ENCODE measurements around the gene OR52K1.
"Not testable (repeated sequence)": the region's sequence is repeated elsewhere in the genome, so short reads cannot be mapped to it uniquely, and the experiment has no call there.

OR52K1 gene

GRCh38 chr11:4466131-4466870 is 16.1 kb upstream of the OR52K1 start:
- Mint-ChIP-seq H3K27ac (no peak overlapping the region), H3K27me3 (no peaks in the 10 kb centered on the region), H3K4me3 (no peak overlapping the region), H3K9me3 (peaks cover 41% of the 10 kb centered on the region), H3K4me1 (ENCODE audit: low read depth) (peaks cover 46% of the 10 kb centered on the region), H3K36me3 (ENCODE audit: low read depth) (peaks cover 14% of the 10 kb centered on the region)
- intact Hi-C loops (cut with micrococcal nuclease) = no loop called here

DNA sequence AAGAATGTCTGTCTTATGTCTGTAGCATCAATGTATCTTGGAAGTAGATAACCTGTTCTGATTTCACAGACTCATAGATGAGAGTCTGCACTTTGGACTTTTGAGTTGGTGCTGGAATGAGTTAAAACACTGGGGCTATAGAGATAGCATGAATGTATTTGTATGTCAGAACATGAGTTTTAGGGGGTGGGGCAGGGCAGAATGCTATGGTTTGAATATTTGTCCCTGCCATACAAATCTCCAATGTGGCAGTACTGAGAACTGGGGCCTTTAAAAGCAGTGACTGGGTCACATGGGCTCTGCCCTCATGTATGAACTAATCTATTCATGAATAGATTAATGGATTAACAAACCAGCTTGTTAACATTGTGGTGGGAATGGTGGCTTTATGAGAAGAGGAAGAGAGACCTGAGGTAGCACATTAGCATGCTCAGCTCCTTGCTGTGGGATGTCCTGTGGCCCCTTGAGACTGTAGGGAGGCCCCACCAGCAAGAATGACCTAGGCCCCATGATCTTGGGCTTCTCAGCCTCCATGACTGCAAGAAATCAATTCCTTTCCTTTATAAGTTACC is 15.5 kb upstream of the OR52K1 start:
- peaks cover 36% of the 10 kb centered on the region for H3K9me3 Mint-ChIP-seq
- no peak overlapping the region for H3K27ac Mint-ChIP-seq
- no peaks in the 10 kb centered on the region for H3K27me3 Mint-ChIP-seq
- H3K4me1 Mint-ChIP-seq (ENCODE audit: low read depth) = peaks cover 50% of the 10 kb centered on the region
- H3K36me3 Mint-ChIP-seq (ENCODE audit: low read depth) = peaks cover 14% of the 10 kb centered on the region
- intact Hi-C loops (cut with micrococcal nuclease) = no loop called here
- H3K4me3 Mint-ChIP-seq = no peak overlapping the region

GRCh38 chr11:4467811-4468606 is 14.4 kb upstream of the OR52K1 start:
- peaks cover 50% of the 10 kb centered on the region for H3K4me1 Mint-ChIP-seq (ENCODE audit: low read depth)
- H3K36me3 Mint-ChIP-seq (ENCODE audit: low read depth) = peaks cover 14% of the 10 kb centered on the region
- H3K9me3 Mint-ChIP-seq = peaks cover 25% of the 10 kb centered on the region
- peak overlapping the region; percentile 35 for H3K27ac Mint-ChIP-seq
- intact Hi-C loops (cut with micrococcal nuclease) = no loop called here
- H3K4me3 Mint-ChIP-seq = no peak overlapping the region
- no peaks in the 10 kb centered on the region for H3K27me3 Mint-ChIP-seq

- Mint-ChIP-seq H3K4me3 (no peak overlapping the region), H3K27ac (no peak overlapping the region), H3K4me1 (ENCODE audit: low read depth) (peaks cover 29% of the 10 kb centered on the region), H3K27me3 (no peaks in the 10 kb centered on the region), H3K36me3 (ENCODE audit: low read depth) (peaks cover 9% of the 10 kb centered on the region), H3K9me3 (no peaks in the 10 kb centered on the region)
- intact Hi-C loops (cut with micrococcal nuclease) = no loop called here
Observed at GRCh38 chr11:4479644-4480043, 2.8 kb upstream of the OR52K1 start.

GRCh38 chr11:4480577-4481239 is 1.7 kb upstream of the OR52K1 start:
- Mint-ChIP-seq H3K4me3 (no peak overlapping the region), H3K4me1 (ENCODE audit: low read depth) (peaks cover 29% of the 10 kb centered on the region), H3K27me3 (no peaks in the 10 kb centered on the region), H3K27ac (peak overlapping the region; percentile 22), H3K36me3 (ENCODE audit: low read depth) (no peaks in the 10 kb centered on the region), H3K9me3 (no peaks in the 10 kb centered on the region)
- intact Hi-C loops (cut with micrococcal nuclease) = no loop called here

DNA sequence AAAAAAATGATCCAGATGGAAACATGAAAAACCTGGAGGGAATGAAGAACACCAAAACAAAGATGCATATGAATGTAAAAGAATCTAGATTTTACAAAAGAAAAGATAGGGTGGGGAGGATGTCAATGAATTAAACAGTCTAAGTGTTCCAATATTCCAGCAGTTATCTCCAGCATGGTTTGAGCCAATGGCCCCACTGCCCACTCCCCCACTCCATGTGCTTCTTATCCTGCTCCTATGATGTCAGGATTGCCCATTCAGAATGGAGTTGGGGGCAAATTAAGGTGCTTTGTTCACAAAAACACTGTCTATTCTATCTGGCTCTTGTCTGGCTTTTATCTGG is 1.2 kb upstream of the OR52K1 start:
- no peak overlapping the region for H3K4me3 Mint-ChIP-seq
- peaks cover 29% of the 10 kb centered on the region for H3K4me1 Mint-ChIP-seq (ENCODE audit: low read depth)
- intact Hi-C loops (cut with micrococcal nuclease) = no loop called here
- H3K9me3 Mint-ChIP-seq = no peaks in the 10 kb centered on the region
- no peaks in the 10 kb centered on the region for H3K27me3 Mint-ChIP-seq
- H3K27ac Mint-ChIP-seq = no peak overlapping the region
- no peaks in the 10 kb centered on the region for H3K36me3 Mint-ChIP-seq (ENCODE audit: low read depth)

- Mint-ChIP-seq H3K9me3 (peaks cover 6% of the 10 kb centered on the region), H3K4me1 (ENCODE audit: low read depth) (peaks cover 35% of the 10 kb centered on the region), H3K36me3 (ENCODE audit: low read depth) (no peaks in the 10 kb centered on the region), H3K27me3 (no peaks in the 10 kb centered on the region), H3K27ac (no peak overlapping the region), H3K4me3 (no peak overlapping the region)
- intact Hi-C loops (cut with micrococcal nuclease) = no loop called here
Observed at GRCh38 chr11:4484310-4484709, 1.9 kb downstream of the OR52K1 start.

DNA sequence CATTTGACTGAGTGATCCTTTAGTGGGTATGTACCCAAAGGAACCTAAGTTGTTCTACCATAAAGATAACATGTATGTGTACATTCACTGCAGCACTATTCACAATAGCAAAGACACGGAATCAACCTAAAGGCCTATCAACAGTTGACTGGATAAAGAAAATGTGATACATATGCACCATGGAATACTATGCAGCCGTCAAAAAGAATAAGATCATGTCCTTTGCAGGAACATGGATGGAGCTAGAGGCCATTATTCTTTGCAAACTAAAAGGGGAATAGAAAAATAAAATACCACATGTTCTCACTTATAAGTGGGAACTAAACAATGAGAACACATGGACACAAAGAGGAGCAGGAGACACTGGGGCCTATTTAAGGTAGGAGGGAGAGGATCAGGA is 9.0 kb downstream of the OR52K1 start:
- H3K27me3 Mint-ChIP-seq; H3K4me3 Mint-ChIP-seq; H3K27ac Mint-ChIP-seq; H3K36me3 Mint-ChIP-seq (ENCODE audit: low read depth): not testable (repeated sequence)
- Mint-ChIP-seq H3K4me1 (ENCODE audit: low read depth) (peaks cover 17% of the 10 kb centered on the region), H3K9me3 (peaks cover 17% of the 10 kb centered on the region)
- intact Hi-C loops (cut with micrococcal nuclease) = loop anchor here (5.0 kb wide), 1 partner anchor 99 kb away; the partner anchor contains the start of gene TRIM21

DNA sequence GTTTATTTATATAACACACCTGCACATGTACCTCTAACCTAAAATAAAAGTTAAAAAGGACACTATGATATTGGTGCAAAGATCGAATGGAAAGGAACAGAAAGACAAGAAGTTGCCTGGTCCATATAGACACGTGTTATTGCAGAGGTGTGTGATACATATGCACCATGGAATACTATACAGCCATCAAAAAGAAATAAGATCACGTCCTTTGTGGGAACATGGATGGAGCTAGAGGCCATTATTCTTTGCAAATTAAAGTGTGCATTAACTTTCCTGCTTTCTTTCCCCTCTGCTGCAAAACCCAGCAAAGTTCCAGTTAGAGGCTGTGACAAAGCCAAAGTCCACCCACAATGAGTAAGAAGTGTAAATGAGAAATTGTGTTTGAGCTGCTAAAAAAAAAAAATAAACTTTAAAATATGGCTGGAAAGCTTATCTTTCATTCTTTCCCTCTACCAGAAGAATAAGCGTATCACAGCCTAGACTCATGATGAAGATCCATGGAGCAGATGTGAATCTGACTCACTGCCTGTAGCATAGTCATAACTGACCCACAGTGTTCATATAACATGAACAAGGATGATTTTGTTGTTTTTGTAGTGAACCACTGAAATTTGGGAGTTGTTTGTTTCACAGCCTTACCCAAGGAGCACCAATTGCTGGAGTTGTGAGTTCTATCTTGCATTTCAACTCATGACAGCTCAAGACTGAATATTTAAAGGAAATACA is 9.6 kb downstream of the OR52K1 start:
- peaks cover 17% of the 10 kb centered on the region for H3K4me1 Mint-ChIP-seq (ENCODE audit: low read depth)
- intact Hi-C loops (cut with micrococcal nuclease) = loop anchor here (5.0 kb wide), 1 partner anchor 100 kb away; the partner anchor contains the start of gene TRIM21
- no peaks in the 10 kb centered on the region for H3K36me3 Mint-ChIP-seq (ENCODE audit: low read depth)
- no peak overlapping the region for H3K27ac Mint-ChIP-seq
- H3K27me3 Mint-ChIP-seq = peaks cover 9% of the 10 kb centered on the region
- H3K9me3 Mint-ChIP-seq = peaks cover 17% of the 10 kb centered on the region
- H3K4me3 Mint-ChIP-seq = no peak overlapping the region

- Mint-ChIP-seq H3K4me1 (ENCODE audit: low read depth) (peaks cover 12% of the 10 kb centered on the region), H3K27me3 (peaks cover 11% of the 10 kb centered on the region), H3K4me3 (no peak overlapping the region), H3K9me3 (peaks cover 17% of the 10 kb centered on the region), H3K36me3 (ENCODE audit: low read depth) (no peaks in the 10 kb centered on the region), H3K27ac (no peak overlapping the region)
- intact Hi-C loops (cut with micrococcal nuclease) = loop anchor here (1.0 to 5.0 kb wide), 2 partner anchors 101 to 306 kb away; partner anchors contain the start of gene TRIM21
Observed at GRCh38 chr11:4493480-4493818, 11.0 kb downstream of the OR52K1 start.

- intact Hi-C loops (cut with micrococcal nuclease) = loop anchor here (2.0 kb wide), 1 partner anchor 43 kb away; no protein-coding TSS in a partner anchor
- Mint-ChIP-seq H3K4me1 (ENCODE audit: low read depth) (peaks cover 12% of the 10 kb centered on the region), H3K36me3 (ENCODE audit: low read depth) (no peaks in the 10 kb centered on the region), H3K9me3 (peaks cover 7% of the 10 kb centered on the region), H3K4me3 (no peak overlapping the region), H3K27ac (no peak overlapping the region), H3K27me3 (peaks cover 11% of the 10 kb centered on the region)
Observed at GRCh38 chr11:4495487-4495886, 13.0 kb downstream of the OR52K1 start.

DNA sequence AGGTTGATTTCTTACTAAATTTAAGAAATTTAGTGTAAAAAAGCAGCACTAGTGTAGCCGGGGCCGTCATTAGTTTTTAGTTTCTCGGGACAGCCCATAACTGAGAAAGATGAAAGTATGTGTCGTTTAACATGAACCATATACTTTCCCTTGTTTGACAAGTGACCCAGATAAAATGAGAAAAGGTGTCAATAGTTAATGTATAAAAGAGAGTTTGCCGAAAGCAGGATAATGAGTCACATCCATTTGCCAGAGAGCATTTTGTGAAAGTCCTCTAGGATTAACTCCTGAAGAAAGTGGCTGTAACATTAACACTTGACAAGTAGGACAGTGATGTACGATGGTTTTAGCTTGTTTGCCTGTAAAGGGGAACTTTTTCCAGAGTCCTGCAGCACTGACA is 13.5 kb downstream of the OR52K1 start:
- intact Hi-C loops (cut with micrococcal nuclease) = loop anchor here (2.0 kb wide), 1 partner anchor 43 kb away; no protein-coding TSS in a partner anchor
- no peak overlapping the region for H3K27ac Mint-ChIP-seq

GRCh38 chr11:4496557-4497248 is 14.3 kb downstream of the OR52K1 start:
- peaks cover 11% of the 10 kb centered on the region for H3K27me3 Mint-ChIP-seq
- H3K36me3 Mint-ChIP-seq (ENCODE audit: low read depth) = no peaks in the 10 kb centered on the region
- H3K4me1 Mint-ChIP-seq (ENCODE audit: low read depth) = peaks cover 12% of the 10 kb centered on the region
- H3K4me3 Mint-ChIP-seq = no peak overlapping the region
- intact Hi-C loops (cut with micrococcal nuclease) = no loop called here
- H3K9me3 Mint-ChIP-seq = peaks cover 2% of the 10 kb centered on the region
- H3K27ac Mint-ChIP-seq = no peak overlapping the region

More for the DNA sequence above, 13.5 kb downstream of the OR52K1 start:
- peaks cover 11% of the 10 kb centered on the region for H3K27me3 Mint-ChIP-seq
- H3K9me3 Mint-ChIP-seq = peaks cover 7% of the 10 kb centered on the region
- peaks cover 12% of the 10 kb centered on the region for H3K4me1 Mint-ChIP-seq (ENCODE audit: low read depth)
- H3K36me3 Mint-ChIP-seq (ENCODE audit: low read depth) = no peaks in the 10 kb centered on the region
- H3K4me3 Mint-ChIP-seq = no peak overlapping the region

All from dendritic cell treated with granulocyte-macrophage colony-stimulating factor and Interleukin-4, amounts not matched to agents 40 ng/mL and 50 ng/mL, for 4 days (primary cell).